HG02588 (cell line): Measurements from ENCODE around the gene FOXC2.

ENCODE experiments used
- ATAC-seq: cut with Tn5 transposase; IDR thresholded peaks from one replicate; pipeline ENCODE4 v1.9.1; 2021; ENCODE audit warnings: mild to moderate bottlenecking, moderate library complexity; ENCODE audit not compliant: unreplicated experiment

Gene FOXC2

DNA sequence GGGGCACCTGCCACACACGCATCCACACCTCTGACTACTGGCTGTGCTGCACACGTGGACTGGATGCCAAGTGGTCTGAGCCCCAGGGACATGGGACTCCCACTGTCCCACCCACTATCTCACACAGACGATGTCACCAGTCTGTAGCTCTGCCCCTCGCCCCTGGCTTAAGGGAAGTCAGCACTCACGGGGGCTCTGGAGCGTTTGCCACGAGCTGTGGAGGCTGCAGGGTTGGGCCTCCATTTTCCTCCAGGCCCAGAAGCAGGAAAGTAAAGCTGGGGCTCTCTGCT is 34.2 kb upstream of the FOXC2 start:
- ATAC-seq: no peak

DNA sequence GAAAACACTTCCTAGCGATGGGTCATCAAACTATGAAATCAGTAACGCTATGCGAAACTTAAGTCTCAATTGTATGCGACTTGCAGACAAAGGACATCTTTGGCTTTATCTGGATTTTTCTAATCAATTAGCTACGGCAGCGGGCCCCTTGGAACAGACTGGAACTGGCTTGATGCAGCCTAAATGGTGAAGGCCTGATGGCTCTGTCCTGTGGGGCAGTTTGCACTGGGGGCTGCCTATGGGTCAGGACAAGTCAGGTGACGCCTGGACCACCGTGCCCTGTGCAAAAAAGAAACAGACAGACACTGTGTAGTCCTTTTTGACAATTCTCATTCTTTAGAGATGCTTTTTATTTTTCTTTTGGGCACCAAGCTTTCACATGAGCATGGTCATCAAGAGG is 33.6 kb upstream of the FOXC2 start:
- ATAC-seq: no peak

DNA sequence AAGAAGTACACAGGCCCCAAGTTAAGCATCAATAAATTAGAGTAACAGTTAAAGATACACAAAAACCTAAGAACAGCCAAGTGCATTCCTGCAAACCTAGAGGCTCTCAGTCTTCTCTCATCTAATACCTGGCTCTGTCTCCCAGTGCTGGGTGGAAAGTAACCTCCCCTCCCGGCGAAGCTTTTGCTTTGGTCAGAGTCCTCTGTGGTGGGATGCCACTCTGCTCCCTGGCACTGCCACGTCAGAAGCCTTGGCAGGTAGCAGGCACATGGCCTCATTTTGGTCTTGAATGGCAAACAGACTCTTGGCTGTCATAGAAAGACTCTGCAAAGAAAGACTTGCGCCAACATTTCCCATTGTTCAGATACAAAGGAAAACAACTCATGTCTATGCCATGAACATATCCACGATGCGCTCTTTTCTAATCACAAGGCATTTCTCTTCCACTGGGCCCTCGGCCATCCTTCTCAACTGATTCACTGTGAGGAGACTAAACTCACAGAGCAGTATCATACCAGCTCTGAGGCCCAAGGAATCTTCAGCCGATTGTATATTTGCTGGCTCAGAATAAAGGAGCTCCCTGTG is 32.8 kb upstream of the FOXC2 start:
- ATAC-seq: no peak

DNA sequence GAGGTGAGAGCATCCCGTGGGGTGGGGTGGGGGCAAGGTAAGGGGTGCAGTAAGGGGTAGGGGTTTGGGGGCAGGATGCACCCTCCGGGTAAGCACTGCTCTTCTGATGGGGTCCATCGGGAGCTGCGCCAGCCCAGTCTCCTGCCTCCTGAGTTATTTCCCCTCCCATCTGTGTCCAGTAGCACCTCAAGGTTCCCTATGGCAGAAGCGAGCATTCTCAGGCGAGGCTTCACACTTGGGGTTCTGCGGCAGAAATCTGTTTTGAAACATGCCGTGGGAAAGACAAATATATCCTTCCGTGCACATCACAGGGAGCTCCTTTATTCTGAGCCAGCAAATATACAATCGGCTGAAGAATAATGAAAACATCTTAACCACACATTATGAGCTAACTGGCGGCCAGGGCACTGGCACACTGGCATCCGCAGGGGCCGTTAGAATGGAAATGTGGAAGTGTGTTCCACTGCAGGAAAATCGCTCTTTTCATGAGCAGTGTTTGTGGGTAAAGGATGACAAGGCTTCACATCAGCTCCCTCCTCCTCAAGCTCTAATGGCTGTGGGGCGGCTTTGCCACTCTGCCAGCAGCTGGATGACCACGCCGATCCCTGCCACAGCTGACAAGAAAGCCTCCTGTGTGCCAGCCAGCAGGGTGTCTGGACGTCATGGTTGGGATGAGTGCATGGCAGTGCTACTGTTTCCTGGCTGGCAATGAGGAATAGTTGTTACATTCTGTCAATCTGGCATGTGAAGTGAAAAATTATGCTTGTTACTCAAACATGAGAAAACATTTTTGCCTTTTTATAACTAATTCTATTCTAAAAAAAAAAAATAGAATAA is 31.6 kb upstream of the FOXC2 start:
- no peak for ATAC-seq

DNA sequence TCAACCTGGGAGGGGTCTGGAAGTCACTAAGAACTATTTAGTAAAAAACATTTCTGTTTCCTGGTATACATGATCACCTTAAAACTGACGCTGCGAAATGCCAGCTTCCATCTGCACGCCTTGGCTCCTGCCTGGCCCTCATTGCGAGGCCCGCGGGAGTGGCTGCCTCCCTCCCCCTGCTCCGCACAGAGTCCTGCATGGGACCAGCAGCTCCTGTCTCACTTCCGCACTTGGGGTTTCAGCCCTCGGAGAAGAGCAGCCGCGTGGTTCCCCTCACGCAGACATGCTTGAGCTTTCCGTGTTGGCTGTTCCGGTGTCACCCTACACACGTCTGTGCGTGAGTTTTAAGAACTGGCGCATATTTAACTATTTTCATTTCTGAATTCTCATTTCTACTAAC is 30.0 kb upstream of the FOXC2 start:
- ATAC-seq: no peak

DNA sequence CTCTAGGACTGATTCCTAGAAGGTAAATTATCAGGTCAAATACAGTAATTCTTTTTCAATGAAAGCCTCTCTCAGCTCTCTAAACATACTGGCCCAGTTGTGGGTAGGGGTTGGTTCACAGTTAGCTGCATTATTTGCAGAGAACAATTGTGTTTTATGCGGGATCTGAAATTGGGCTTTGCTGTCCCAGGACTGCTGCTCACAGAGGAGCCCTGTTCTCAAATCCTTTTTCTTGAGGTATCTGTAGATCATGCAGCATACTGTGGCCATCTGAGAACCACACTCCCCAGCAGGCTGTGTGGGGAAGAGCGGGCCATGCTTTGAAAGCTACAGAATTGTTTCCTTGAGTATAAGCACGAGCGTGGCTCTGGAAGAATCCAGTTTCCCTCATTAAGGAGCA is 29.1 kb upstream of the FOXC2 start:
- ATAC-seq: no peak

DNA sequence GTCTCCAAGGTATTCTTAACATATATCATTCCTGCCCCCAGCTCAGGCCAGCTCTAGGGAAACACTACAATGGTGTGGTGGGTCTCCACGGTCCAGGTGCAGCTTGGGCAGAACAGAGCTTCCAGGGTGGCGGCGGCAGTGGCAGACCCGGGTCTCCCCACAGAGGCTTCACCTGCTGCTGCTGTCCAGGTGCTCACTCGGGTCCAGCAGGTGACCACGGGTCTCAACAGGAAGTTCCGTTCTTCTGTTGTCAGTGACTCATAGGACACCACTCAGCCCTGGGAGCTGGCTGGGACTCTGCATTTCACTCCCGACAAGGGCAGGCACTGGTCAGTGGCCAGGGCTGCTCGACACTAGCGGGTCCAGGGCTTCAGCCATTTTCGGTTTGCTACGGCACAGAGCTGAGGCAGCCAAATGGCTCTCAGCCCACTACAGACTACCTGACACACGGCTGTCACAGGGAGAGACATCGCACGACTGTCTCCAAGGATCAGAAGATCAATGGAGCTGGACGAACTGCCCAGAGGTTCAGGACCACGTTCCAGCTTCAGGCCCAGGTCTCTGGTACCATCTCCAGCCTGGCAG is 28.3 kb upstream of the FOXC2 start:
- ATAC-seq: no peak

DNA sequence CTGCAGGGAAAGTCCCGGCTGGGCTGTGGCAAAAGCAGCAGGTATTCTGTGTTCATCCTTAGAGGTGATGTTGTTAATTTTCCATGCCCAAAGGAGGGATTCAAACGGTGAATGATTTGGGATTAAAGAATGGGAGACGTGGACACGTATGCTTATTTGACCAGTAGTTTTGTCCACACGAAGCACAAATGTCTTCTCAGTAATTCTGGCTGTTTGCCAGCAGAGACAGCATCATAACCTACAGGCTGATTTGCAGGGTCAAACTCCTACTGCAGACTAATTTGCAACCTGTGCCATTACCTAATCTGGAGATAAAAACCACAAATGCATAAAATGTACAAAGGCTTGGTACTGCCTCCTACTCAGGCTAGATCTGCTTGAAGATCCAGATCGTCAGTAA is 25.7 kb upstream of the FOXC2 start:
- no peak for ATAC-seq

DNA sequence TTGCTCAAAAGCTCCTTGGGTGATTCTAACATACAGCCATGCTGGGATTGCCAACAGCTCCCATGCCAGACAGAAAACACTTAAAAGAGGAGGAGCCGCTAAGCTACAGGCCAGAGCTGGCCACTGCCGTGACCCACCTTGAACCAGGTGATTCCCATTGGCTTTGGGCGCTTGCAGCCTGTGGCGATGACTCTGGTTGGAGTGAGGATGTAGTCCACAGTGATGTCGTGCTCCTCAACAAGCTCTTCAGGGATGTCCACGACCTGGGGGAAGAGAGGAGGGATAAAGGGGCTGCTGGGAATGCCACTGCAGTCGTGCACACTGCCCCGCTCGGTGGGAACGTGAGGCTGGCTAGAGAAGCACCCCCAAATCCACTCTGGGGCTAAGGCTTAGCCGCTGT is 25.1 kb upstream of the FOXC2 start:
- ATAC-seq: no peak

DNA sequence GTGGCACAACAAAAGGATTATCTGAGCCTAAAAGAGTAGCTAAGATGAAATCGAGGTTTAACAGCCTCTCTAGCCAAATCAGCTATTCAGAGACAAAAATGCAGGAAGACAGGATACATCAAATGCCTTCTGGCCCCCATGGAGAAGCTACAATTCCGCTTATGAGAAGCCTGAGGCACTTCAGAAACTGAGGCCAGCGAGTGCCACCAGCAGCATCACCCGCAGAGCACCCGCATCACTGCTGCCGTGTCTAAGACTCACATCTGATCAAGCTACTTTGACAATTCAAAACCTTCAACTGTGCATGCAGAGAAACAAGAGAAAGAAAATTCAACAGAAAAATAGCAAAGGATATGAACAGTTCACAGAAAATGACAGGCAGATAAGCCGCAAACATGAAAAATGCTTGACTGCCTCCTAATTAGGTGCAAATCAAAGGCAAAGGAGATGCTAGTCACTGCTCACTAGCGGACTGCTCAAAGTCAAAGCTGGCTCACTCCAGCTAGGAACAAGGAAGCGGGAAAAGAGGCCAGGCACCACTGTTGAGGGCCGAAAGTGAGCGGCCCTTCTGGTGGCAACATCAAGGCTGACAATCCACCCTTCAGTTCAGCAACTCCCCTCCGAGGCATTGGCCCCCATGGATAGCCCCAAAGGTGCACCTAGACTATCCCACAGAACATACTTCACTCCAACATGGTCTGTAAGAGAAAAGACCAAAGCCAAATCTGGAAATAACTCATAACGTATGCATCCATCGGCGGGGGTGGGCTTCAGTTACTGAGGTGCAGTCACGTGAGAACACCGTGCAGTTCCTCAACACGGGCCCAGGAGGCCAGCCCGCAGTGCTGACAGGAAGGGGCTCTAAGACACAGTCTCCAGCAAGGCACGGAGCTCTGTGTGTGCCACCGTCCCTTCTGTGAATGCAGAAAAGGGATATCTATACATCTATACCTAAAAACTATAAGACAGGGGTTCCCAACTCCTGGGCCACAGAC is 23.6 kb upstream of the FOXC2 start:
- ATAC-seq: no peak

DNA sequence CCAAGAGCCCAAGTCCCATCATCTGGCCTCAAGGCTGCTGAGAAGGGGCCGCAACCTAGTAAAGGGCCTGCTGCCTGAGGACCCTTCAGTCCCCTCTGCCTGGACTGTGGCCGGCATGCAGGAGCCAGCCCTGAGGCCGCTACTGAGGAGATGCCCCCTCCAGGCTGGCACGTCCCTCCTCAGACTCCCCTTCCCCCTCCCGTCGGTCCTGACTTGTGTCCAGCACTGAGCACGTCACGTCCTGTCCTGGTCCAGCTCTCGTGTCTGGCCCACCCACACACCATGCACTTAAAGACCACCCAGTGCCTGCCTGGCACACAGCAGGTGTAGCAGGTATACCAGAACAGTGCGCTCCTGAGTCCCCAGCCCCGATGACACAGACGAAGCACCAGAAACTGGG is 21.1 kb upstream of the FOXC2 start:
- ATAC-seq: no peak

DNA sequence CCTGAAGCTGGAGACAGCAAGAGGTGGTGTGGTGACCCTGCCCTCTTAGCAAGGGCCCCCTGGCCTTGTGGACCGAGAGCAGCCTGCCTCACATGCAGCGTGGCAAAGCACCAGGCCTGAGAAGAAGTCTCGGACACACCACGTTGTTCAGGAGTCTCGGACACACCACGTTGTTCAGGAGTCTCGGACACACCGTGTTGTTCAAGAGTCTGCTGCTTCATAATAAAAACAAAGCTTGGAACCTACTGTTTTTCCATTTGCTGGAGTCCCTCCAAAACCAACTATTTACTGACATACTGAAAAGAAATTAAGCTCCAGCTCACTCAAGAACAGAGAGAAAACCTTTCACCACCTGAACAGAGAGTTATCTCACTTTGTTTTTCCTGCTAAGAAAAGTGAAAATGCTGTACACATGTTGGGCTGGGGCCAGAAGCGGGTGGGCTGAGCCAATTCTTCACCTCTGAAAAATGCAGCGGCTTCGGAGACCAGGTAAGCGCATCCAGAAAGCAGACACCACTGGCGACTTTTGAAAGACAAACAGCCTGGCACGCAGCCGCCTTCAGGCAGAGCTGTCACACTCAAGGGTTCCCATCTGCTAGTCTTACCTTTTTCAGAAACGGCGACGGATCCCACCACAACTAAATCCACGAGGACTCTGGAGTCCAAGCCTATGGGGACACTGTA is 20.5 kb upstream of the FOXC2 start:
- ATAC-seq: no peak

DNA sequence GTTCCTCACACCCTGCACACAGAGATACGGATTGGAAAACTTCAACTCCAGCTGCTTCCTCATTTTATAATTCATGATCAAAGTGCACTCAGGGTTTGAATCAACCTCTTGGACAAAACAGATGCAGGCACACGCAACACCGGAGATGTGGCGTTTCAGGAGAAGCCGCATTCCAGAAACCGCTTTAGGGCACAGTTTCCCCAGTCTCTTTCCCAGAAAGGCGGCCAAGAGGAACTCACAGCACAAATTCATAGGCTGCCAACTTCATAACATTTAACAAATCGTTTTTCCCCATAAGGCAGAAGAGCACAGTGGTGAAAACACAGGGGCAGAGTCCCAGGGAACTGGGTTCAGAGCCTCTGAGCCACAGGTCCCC is 20.0 kb upstream of the FOXC2 start:
- ATAC-seq: no peak

DNA sequence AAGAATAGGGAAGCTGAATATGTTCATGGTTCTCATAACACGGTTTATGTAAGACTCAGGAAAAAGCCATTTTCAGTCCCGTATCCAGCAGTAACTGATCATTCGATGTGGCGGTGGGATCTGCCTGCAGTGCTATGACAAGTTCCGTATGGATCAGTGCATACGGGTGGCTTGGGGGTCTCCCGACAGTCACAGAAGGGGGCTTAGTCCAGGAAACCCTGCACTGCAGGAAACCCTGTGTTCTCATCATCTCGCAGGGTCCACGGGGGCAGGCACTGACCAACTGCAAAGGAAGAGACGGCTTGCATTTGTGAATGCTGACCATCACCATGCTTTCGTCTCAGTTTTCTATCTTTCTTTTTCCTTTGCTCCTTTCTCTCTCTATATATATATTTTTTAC is 19.3 kb upstream of the FOXC2 start:
- no peak for ATAC-seq

DNA sequence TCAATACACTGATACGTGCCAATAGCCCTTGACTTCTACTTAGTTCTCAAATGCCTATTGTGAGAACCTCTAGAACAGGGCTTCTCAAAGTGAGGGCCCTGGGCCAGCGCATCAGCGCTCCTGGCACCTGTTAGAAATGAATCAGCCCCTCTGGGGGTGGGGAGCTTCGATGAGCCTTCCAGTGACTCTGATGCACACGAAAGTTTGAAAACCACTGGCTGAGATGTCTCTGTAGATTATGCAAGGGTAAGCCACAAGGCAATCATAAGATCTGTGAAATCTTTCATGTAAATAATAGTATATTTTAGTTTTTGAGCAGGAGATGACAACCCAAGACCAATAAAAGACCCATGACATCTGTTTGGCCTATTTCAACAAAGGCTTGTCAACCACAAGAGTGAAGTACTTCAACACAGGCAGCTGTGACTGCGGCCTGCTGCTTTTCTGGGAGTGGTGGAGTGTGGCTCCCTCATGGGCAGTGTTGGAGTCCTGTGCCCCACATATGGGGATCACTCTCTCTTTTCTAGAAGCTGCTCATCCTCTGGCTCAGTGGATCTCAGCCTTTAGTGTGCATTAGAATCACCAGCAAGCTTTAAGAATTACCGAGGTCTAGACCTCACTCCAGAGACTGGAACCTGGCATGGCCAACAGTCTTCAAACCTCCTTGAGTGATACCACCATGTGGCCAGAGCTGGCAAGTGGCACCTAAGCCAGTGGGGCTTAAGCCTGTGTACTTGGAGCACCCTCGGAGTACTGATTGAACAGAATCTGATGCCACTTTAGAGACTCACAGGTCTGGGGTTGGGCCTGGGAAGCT is 17.3 kb upstream of the FOXC2 start:
- no peak for ATAC-seq

DNA sequence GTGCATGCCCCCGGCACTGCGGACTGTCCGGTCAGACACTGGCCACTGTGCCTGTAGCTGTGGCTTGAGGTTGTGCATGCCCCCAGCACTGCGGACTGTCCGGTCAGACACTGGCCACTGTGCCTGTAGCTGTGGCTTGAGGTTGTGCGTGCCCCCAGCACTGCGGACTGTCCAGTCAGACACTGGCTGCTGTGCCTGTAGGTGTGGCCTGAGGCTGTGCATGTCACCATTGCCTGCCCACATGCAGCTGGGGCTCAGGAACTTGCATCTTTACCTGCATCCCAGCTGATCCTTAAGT is 16.8 kb upstream of the FOXC2 start:
- ATAC-seq: no peak

DNA sequence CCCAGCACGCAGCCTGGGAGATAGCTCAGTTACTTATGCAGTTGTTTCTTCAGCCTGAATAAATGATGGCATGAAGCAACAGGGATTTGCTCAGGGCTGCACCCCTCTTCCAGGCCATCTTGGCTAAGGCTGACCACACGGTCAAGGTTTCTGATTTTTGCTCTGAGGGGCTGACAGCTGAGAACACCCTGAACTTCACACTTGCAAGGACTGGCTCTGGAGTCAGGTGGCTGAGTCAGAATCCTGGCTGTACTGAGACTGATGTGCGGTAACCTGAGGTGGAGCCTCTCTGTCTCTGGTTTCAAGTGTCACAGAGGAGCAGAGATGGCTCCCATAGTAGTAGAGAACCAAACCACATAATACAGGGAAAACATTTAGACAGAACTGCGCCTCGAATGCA is 16.3 kb upstream of the FOXC2 start:
- ATAC-seq: no peak

DNA sequence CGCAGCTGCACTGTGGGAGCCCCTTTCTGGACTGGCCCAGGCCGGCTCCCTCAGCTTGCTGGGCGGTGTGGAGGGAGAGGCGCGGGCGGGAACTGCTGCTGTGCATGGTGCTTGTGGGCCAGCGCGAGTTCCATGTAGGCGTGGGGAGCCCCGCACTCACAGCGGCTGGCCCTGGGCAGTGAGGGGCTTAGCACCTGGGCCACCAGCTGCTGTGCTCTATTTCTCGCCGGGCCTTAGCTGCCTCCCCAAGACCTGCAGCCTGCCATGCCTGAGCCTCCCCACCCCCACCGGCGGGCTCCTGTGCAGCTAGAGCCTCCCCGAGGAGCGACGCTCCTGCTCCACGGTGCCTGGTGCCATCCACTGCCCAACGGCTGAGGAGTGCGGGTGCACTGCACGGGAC is 13.3 kb upstream of the FOXC2 start:
- ATAC-seq: no peak

DNA sequence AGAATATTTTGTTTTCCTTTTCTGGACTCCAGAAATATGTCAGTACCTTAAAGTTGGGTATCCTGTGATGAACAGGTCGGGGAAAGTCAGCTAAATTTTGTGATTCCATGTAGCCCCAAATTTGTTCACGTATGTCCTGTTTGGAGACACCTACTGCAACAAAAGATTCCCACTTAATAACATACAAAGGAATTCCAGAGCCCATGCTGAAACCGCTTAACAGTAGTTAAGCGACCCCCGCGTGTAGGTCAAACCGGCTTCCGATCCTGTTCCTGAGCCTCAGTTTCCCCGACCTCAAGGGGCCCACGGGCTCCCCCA is 12.1 kb upstream of the FOXC2 start:
- no peak for ATAC-seq

DNA sequence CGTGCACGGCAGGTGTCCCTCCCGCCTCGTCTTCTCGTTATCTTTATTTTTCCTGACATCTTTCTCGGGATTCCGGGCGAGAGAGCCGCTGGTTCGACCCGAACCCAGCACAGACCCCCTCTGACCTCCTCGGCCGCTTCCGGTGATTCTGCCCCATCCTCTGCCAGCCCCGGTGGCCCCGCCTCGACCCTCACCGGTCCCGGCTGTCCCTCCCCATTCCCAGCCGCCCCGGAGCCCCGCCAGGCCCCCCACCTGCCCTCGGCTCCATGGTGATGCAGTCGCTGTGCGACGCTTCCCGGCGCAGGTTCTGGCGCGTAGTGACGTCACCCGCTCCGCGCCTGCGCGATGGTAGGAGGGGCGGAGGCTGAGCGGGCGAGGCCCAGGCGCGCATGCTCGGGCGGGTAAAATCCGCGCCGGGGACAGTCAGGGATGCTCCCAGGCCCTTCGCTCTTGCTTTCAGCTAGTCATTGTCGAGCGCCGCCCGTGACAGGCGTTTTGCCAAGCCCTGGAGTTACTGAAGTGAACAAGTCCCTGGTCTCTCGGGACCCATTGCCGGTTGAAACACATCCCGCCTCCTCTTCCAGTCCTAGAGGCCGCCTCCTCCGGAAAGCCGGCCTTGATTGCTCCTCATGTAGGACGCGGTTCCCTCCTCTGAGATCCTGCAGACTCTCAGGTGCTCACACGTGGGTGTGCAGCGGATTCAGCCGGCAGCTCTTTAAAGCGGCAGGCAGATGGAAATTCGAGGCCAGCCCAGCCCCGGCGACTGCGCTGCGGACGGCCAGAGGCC is 11.5 kb upstream of the FOXC2 start, which contains the start of gene MTHFSD:
Gene MTHFSD (minus strand): TSS at position 319 of the 787 bp plus-strand sequence. CDS start 51 bp downstream, at position 268.
- peak; percentile 83 for ATAC-seq
